Posterior vena cava (tissue), 2 donors: ENCODE measurements around the gene FOXP4. TPM values are rescaled to one million over a fixed set of nuclear protein-coding genes. Genes with fewer than 3 reads are reported as not detected.

Experiments
- DNase-seq: peaks from one replicate; pipeline ENCODE4 v3.0.0-alpha.2; 2020; ENCODE audit warnings: low spot score
- intact Hi-C, 2 donors: fragments of 100-400 bp; cut with DNase I; formaldehyde crosslinking; loops; one replicate each; pipeline versions ENCODE4 v1.14.1 to v1.14.2; 2022 to 2023
- long read RNA-seq, 2 donors: library from polyadenylated mRNA; unstranded; transcript quantifications; one replicate each; pipeline ENCODE4 v2.0.0, GENCODE V29; 2020 to 2021
- total RNA-seq, 2 donors: library from RNA; stranded (reverse); fragmentation: NEBNext Ultra II Directional; extraction: Animal tissue kit (Norgen Biotek cat#: 25700); gene quantifications; one replicate each; pipeline ENCODE4 v1.2.1, GENCODE V29; 2021
- donor health status: DM: yes; HTN: yes; CAD: no.
- donor health status: DM: yes; HTN: yes; CAD: no.

Gene FOXP4, protein sequence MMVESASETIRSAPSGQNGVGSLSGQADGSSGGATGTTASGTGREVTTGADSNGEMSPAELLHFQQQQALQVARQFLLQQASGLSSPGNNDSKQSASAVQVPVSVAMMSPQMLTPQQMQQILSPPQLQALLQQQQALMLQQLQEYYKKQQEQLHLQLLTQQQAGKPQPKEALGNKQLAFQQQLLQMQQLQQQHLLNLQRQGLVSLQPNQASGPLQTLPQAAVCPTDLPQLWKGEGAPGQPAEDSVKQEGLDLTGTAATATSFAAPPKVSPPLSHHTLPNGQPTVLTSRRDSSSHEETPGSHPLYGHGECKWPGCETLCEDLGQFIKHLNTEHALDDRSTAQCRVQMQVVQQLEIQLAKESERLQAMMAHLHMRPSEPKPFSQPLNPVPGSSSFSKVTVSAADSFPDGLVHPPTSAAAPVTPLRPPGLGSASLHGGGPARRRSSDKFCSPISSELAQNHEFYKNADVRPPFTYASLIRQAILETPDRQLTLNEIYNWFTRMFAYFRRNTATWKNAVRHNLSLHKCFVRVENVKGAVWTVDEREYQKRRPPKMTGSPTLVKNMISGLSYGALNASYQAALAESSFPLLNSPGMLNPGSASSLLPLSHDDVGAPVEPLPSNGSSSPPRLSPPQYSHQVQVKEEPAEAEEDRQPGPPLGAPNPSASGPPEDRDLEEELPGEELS
- total RNA-seq = 10 to 100 TPM; 16.8 to 26.9 TPM
- long read RNA-seq, donor 1 = 0 reads
- long read RNA-seq, donor 2, partial matches to known transcripts = 6 of 6 reads
- long read RNA-seq, donor 2, other reads (novel, unspliced or antisense) = 0 of 6 reads

DNA sequence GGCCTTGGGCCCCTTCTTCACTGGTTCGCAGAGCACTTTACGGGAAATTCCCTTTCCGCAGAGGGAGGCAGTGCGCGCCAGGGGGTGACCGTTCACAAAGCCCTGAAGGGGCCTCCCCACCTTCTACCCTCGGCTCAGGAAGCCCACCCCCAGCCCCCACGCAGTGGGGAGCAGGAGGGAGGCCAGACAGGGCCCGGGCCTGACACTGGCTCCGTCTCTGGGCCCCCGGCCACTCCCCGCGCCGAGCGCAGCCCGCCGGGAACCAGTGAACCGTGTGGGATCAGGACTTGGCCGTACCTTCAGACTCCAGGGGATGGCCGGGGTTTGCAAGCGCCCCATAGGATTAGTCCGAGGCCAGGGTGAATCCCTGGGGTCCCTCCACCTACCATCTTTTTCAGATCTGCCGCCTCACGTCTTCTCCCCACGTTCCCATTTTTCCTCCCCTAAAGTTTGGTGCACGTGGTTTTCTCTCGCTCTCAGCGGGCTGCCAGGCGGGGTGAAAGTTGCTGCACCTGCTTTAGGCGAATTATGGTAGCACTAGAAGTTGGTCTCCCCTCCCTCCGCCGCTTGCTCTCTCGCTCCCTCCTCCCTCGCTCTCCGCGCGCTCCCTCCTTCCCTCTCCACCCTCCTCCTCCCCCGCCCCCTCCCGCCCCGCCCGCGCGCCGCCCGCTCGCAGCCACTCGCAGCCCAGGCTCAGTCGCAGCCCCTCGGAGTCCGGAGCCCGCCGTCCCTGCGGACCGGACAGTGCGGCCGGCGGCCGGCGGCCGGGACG lies at the start of gene FOXP4:
TSS of gene FOXP4 (plus strand) at position 679 of the 772 bp plus-strand sequence. CDS start 19,380 bp downstream, outside the sequence.
- intact Hi-C loops = no loop called here
- DNase-seq = peak; percentile 96

DNA sequence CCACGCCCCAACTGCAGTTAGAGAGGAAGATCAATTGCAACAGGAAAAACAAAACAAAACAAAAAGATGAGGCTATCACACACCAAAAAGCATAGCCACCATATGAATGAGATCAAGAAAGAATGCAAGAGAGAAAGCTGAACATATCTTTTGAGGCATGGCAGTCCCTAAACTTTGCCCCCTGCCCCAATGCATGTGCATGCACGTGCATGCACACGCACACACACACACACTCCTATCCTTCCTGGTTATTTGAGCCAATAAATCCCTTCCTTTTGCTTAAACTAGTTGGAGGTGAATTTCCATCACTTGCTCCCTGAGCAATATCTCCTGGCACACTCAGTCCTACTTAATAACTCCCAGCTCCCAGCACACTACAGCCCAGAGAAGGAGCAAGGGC lies 48.6 kb upstream of the FOXP4 start:
- no peak for DNase-seq
- intact Hi-C loops = no loop called here

DNA sequence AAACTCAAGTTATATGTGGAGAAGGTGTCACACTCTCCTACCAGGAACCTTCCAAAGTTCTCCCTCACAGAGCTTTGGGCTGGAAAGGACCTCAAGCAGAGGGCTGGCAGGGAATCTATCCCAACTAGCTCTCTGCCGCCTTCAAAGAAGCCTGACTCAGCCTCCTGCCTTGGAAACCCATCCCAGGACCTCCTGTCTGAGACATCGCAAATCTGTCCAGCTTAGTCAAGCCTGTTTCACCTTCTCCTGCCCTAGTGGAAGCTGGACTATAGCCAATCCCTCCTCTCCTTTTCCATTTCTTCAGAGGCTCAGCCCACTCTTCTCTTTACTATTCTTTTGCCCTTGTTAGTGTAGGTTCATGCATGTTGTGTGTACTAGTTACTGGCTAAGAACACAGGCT lies 48.2 kb upstream of the FOXP4 start:
- intact Hi-C loops = no loop called here
- no peak for DNase-seq

DNA sequence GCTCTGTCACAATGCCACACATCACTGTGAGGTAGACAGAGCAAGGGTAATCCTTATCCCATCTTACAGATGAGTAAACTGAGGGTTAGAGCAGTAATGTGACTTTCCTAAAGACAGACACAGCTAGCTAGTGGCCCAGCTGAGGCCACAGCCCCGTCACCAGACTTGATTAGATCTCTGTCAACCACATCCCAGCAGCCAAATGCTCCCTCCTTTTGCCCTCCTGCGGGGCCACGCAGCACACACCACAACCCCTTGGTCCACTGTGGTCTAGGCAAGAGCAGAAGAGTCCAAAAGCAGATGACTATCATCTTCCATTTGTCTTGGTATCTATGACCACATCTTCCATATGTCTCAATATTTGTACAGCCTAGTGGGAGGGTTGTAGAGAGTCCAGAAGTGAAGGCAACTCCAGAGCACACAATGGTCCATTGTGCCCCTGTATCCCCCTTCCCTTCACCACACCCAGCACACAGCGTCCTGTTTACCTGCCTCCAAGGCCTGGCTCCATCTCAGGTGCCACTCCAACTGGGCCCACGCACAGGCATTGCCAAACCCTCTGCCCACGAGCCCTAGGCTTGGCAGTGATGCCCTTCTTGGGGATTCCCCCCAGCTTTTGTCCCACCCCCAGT lies 47.1 kb upstream of the FOXP4 start:
- DNase-seq = no peak
- intact Hi-C loops = no loop called here

DNA sequence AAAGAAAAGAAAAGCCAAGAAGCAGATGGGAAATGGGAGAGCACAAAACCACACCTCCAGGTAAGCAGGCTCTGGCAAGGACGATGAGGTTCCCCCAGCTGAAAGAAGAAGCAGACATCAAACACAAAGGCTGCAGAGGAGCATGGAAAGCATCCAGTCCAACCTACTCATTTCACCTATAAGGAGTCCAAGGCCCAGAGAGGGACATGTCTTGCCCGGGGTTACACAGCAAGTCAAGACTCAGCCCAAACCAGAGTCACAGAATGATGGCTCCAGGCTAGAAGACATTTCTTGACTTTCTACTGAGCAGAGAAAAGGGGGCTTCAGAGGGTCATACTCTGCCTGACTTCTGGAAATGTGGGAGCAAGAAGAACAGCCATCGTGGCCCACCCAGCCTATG lies 45.6 kb upstream of the FOXP4 start:
- intact Hi-C loops = loop anchor here in 1 of 2 donors (10.0 kb wide), 1 partner anchor 394 kb away; the partner anchor contains the start of gene USP49
- no peak for DNase-seq

DNA sequence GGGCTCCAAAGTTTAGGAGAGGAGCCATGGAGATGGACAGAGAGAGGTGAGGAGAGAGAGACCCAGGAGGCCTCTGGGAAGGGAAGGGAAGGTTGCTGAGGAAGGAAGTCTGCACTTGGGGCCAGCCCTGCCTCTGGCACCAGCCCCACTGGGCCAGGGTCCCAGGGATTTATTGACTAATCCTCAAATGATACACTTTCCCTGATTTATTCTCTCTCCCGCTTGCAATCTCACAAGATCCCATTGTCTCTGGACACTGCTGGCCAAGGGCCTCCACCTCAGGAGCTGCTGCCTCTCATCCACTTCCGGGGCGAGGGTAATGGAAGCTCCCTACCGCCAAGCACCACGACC lies 43.6 kb upstream of the FOXP4 start:
- DNase-seq = no peak
- intact Hi-C loops = loop anchor here in 1 of 2 donors (2.0 to 10.0 kb wide), 2 partner anchors 46 to 392 kb away; partner anchors contain the start of gene USP49

DNA sequence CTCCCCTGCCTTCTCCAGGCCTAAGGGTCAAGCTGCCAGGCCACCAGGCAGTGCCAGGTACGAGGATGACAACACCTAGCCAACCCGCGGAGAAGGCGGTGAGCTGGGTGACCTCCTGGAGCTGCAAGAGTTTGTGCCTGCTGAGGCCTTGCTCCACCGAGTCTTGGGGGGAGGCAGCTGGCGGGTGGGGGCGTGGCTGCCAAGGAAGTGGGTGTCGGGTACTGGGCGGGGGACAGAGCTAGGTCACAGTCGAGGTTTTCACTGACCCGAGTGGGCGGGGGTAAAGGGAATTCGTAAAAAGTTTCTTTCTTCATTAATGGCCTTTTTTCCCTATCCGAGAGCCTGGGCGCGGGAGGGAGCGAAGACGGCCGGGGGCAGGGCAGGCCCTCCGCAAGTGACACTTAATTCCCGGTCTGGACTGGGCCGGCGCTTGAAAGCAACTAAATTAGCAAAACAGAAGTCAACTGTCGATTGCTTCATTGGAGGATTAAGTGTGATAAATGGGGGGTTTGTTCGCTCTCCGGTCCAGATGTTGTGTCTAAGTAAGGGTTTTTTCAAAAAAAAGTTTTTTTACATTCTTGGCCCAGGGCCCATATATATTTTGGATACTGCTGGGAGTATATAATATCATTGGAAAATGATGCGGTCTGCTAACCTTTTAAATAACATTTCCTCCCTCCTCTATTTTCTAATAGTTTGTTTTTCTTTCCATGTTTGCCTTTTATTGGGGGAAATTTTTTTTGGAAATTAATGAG lies 43.1 kb upstream of the FOXP4 start:
- peak; percentile 77 for DNase-seq
- intact Hi-C loops = loop anchor here in 1 of 2 donors (2.0 to 10.0 kb wide), 2 partner anchors 46 to 392 kb away; partner anchors contain the start of gene USP49

DNA sequence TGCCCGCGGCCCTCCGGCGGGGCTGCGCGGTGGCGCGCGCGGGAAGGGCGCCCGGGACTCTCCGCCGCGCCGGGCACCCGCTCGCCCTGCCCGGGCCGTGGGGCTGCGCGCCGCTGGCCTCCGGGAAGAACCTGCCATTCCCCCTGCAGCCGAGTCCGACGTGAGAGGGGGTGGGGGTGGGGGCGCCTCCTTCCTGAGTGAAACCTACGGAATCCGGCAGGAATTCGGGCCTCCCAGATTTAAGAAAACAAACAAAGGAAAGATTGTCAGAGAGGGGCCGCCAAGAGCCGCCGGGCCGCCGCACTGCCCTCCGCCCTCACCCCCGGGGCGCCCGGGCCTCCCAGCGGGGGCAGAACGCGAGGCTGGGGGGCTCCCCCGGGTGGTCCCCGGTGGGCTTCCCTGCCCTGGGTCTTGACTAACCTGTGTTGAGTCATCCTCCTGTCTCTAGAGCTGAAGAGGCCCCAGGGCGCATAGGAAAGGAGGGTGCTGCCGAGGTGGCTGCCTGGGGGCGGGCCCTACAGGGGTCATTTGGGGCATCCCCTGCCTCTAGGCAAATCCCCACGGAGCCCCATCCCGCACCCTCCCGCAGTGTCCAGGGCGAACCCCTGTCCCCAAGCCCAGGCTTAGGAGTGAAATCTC lies 42.2 kb upstream of the FOXP4 start:
- no peak for DNase-seq
- intact Hi-C loops = loop anchor here in 1 of 2 donors (2.0 to 10.0 kb wide), 2 partner anchors 45 to 391 kb away; partner anchors contain the start of gene USP49

DNA sequence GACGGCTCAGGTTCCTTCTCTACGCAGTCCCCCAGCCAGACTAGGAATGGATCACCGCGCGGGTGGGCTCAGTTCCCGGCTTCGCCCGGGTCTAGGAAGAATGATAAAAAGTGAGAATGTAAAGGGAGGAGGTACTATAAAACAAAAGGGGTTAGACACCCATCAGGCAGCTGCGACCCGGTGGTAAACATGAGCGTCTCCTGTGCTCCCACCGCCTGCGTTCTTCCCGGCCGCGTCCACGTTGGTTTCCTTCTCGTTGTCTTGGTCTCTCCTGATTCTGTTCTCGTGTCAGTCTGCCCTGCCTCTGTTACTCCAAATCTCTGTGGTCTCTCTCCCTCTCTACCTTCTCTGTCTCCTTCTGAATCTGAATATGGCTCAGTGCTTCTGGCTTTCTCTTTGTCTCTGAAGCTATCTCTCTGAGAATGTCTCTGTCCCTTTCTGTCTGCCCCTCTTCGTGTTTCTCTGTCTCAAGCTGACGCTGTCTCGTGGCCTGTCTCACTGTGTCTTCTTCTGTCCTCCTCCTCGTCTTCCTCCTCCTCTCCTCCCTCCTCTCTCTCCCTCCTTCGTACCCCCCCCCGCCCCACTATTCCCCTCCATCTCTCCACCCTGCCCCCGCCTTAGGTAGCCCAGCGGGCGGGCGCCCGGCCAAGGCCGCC lies 41.6 kb upstream of the FOXP4 start:
- intact Hi-C loops = loop anchor here in 1 of 2 donors (10.0 kb wide), 1 partner anchor 390 kb away; the partner anchor contains the start of gene USP49
- peak; percentile 80 for DNase-seq

DNA sequence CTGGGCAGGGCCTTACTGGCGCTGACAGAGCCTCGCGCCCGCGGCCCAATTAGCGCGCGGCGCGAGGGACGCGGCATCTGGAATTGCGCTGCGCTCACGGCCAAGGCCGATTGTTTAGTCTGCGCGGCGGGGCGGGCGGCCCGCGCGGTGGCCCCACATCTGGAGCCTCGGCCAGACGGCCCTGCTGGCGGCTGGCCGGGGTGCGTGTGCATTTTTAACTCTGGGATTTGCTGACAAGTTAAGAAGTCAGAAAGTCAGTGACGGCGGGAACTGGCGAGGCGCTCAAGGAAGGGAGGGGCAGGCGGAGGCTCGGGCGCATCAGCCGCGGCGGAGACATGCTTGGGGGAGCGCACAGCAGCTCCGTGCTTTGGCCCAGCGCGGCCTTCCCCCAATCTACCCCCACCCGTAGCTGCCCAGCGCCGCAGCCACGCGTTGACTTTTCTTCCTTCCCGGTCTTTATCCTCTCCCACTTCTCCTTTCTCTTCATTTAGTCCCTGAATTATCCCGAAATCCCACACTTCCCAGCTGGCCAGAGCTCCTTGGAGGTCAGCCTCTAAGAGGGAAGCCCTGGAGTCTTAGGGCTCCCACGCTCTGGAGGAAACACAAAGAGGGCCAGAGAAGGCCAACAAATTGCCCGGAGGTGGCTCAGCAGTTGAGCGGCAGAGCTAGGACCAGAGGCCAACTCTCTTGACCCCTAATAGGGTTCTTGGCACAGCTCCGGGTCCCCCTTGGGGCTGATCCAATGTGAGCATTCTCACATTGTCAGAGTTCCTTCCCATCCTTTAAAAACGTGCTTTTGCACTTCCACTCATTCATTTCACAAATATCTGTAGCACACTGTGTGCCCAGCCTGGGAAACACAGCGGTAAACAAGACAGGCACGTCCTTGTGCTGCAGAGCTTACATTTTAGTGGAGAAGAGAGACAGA lies 40.8 kb upstream of the FOXP4 start:
- peak; percentile 96 for DNase-seq
- intact Hi-C loops = loop anchor here in 1 of 2 donors (10.0 kb wide), 1 partner anchor 389 kb away; the partner anchor contains the start of gene USP49

DNA sequence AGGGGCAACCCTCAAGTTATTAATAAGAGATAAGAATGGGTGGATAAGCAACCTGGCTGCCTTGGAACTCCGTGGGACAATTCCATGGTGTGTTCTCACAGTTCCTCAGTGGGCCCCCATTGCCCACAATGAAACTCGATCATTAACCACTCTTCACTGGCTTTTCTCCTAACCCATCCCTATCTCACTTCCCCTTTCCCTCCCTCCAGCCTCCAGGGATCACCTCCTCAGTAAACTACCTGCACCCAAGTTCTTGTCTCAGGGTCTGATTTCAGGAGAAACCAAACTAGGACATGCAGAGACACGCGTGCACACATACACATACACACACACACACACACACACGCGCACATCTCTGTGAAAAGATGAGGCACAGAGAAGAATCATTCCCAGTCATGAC lies 37.7 kb upstream of the FOXP4 start:
- intact Hi-C loops = loop anchor here in 1 of 2 donors (10.0 kb wide), 1 partner anchor 386 kb away; the partner anchor contains the start of gene USP49

DNA sequence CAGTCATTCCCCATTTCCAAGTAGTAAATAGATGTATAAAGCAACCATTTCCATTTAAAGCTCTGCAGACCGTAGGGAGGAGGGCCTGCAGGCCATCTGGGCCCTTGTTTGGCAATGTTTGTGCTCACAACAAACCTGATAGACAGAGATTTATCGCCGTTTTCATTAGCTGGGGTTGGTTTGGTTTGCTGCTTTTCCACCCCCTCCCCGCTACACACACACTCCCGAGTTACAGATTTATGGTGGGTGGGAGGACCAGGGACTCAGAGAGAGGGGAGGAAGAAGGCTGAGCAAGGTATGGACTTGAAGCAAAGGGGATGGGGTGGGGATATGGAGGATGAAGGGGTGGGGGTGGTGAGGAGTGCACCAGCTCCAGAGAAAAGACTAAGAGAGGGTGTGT lies 36.6 kb upstream of the FOXP4 start:
- DNase-seq = no peak
- intact Hi-C loops = loop anchor here in 1 of 2 donors (10.0 kb wide), 1 partner anchor 385 kb away; the partner anchor contains the start of gene USP49

More for the DNA sequence above, 37.7 kb upstream of the FOXP4 start:
- no peak for DNase-seq

DNA sequence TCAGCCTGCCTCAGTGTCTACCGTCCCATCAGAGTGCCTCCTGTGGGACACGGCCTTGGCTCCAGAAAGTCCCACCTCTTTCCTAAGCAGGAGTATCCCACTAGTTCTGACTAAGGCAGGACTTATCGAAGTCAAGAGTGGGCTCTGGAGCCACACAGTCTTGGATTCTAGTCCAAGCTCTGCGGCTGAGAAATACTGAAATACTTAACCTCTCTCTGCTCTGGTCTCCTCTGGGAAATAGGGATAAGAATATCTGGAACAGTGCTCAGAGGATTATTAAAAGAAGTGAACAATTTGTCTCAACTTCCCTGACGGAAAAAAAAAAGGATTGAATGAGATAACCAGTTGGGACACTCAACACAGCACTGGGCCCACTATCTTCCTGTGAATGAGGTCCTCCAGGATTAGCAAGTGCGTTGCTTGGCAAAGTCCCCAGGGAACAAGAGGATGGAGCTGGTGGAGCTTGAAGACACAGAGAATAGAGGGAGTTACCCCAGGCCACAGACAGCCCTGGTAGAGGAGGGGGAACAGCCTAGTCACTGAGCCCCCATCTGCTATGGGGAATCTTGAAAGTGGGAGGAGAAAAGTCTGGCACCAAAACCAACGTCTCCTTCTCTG lies 34.6 kb upstream of the FOXP4 start:
- DNase-seq = no peak
- intact Hi-C loops = loop anchor here in 1 of 2 donors (5.0 kb wide), 1 partner anchor 319 kb away; no protein-coding TSS in a partner anchor

DNA sequence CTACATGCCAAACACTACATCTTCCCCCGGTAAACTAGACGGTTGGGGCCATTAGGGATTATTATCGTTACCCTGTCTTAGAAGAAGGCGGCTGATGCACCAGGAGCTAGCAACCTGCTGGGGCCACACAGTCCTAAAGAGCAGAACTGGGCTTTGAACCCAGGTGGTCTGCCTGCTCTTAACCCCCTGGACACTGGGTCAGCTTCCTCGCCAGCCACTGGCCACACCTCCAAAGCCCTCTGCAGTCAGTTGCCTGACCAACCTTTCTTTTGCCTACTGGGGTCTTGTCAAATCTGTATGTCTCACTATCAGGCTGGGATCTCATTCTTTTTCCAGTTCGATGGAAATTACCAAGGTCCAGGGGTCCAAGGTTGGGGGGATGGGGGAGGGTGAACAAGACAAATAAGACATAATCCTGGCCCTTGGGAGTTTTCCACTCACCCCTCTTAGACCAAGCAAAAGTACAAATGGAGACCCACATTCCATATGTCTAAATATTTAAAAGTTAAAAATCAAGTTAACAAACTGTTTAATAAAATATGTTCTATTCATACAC lies 34.0 kb upstream of the FOXP4 start:
- DNase-seq = no peak
- intact Hi-C loops = loop anchor here in 1 of 2 donors (5.0 kb wide), 1 partner anchor 320 kb away; no protein-coding TSS in a partner anchor

DNA sequence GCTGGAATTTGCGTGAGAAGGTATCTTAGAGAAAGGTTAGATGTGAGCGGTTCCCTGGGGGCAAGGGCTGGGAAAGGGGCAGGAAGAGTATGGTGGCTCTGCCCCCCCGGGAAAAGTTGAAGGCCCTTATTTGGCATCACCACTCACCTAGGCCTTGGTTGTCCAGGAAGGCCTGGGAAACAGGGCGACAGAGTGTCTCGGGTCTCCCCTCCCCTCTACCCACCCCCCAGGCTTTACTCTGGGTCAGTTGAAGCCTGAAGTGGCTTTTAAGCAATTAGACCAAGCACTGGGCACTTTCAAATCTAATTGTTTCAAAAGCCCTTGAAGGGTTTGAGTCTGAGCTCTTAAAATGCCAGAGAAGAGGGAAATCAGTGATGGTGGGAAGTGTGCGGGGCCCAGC lies 30.2 kb upstream of the FOXP4 start:
- DNase-seq = no peak
- intact Hi-C loops = no loop called here
